NOMO-1 treated with dmso at 0.1 percent for 144 hours (cell line): ENCODE measurements around the gene FBXO5.
"Not testable (repeated sequence)": the region's sequence is repeated elsewhere in the genome, so short reads cannot be mapped to it uniquely, and the experiment has no call there.

Experiments used
- DNase-seq: peaks from one replicate; lab custom pipeline; 2025; ENCODE audit not compliant: unreplicated experiment; lab: John Stamatoyannopoulos, UW

FBXO5 gene

DNA sequence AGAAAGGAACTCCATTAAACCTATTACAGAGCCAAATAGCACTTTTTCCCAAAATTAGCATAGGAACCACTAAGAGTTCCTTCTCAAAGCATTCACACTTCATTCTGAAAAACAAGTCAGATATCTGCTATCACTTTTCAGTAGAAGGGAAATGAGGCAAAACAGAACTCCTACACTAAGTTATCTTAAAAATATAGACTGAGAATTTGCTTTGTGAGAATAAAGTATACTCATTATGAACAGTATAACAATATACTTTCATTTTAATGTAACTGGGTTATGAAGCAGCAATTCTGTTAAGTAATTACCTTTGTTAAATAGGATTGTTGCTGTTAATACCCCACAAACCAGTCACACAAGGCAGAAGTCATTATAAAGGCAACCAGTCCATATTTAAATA, 11.0 kb upstream of the FBXO5 start:
- no peak for DNase-seq

DNA sequence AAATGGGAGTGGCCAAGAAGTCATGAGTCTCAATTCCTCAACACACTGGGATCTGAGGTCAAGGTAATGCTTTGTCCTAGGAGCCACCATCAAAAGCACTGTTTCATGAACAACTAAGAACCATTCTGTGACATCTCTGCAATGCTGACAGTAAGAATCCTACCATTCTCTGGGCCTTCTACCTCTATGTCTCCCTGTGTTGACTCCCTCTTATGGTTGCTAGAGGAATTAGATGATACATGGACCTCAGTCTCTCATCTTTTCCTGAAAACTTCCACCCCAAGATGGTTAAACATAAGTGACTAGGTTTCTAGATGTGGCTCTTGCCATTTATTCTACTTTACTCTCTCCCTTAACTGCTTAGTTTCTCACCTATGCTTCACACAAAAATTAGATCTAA, 10.6 kb upstream of the FBXO5 start:
- DNase-seq, result no peak

DNA sequence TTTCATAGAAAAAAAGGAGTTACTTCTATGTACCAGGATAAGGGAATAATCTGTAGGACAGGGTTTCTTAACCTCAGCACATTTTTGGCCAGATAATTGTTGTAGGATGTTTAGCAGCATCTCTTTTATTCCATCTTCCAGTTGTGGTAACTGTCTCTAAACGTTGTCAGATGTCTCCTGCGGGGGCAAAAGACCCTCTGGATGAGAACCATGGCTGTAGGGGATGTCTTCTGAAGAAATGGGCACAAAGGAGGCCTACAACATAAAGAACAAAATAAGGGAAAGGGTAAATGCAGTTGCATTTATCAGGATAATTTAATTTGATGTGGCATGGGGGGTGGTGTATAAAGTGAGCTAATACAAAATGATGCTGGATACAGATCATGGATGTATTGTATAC, 4.1 kb upstream of the FBXO5 start:
- no peak for DNase-seq

DNA sequence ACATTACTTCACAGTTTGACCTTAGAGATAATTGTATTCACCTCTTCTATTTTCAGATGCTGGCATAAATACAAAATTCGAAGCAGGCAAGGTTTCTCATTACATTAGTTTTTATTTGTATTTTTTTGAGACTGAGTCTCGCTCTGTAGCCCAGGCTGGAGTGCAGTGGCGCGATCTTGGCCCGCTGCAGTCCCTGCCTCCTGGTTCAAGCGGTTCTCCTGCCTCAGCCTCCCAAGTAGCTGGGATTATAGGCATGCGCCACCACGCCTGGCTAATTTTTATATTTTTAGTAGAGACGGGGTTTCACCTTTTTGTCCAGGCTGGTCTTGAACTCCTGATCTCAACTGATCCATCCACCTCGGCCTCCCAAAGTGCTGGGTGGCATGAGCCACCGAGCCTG, 2.5 kb upstream of the FBXO5 start:
- DNase-seq, result not testable (repeated sequence)

DNA sequence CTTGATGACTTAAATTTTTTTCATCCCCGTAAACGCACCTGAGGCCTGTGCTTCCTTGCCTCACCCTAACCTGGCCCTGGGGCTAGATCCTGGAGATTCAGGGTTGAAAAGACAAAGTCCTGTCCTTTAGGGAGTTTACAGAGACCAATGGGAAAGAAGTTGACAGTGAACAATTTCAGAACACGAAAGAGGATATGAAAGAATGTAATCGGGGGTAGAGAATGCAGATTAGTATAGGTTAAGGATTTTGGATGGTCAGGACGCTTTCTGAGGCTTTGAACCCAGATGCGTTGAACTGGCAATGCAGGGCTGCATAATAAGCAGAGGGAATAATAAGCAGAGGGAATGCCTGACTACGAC, 1.7 kb upstream of the FBXO5 start:
- no peak for DNase-seq

GRCh38 chr6:152983637-152984512, 1.0 kb upstream of the FBXO5 start:
- DNase-seq, result peak; percentile 72

DNA sequence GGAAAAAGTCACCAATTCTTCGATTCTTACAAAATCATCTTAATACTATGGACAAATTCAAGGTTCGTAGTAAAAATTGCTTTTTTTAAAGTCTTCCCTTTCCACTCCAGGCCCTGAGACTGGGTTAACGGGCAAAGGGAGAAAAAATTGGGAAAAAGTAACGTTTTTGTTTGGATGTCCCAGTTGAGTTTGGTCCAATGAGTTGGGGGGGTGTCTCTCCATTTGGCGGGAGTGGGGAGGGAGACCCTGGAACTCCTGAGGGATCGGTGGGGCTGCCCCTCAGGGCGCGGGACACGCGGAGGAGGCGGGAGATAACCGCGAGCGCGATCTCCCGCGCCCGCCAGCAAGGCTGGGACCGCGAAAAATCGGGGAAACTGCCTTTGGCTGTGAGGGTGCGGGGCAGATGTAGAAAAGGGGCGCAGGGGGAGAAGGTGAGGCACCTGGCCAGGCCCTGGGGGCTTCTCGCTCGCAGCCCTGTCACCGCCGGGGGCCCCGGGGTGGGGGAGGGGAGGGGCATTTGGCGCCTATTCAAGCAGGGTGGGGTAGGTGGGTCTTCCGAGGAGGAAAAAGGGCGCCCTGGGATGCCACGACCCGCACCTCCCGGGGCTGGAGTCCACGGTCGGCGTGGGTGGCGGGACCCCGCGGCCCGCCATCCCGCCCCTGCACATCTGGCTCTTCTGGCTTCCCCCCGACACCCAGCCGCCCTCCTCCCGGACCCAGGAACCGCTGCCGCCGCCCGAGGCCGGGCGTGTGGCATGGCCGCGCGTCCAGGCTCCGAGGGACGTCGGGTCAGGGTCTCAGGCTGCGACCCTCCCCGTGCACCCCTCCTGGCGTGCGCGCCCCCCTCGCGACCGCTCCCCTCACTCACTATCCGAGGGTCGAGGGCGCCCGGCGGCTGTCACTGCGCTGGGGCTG, 595 bp downstream of the FBXO5 start:
- no peak for DNase-seq

DNA sequence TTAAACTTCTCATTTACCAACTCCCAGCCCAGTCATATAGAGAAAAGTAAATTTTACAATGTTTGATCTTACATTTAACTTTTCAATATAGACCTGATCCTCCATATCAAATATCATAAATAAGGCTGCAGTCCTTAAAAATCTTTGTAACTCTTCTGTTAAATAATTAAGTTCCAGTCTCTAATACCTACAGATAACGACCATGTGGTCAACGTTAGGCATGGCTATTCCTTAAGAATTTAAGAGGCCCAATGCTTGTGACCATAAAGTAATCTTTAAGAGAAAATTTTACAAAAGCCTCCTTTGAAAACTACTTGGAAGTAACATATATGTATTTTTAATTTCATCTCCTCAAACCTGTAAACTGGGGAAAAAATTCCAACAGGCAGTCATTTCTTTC, 1.6 kb downstream of the FBXO5 start:
- no peak for DNase-seq

GRCh38 chr6:152980656-152981055, 2.2 kb downstream of the FBXO5 start:
- no peak for DNase-seq

DNA sequence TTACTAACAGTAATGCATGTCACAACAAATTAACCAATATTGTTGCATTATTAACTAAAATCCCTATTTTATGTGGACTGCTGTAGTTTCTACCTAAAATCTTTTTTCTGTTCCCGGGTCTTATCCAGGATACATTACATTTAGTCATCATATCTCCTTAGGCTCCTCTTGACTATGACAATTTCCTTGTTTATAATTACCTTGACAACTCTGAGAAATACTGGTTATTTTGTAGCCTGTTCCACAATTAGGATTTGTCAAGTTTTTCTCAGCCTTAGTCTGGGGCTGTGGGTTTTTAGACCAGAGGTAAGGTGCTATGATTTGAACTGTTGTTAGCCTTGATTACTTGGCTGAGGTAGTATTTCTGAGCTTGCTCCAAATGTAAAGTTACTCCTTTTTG, 3.7 kb downstream of the FBXO5 start:
- DNase-seq, result no peak

- DNase-seq, result no peak
Measured at GRCh38 chr6:152978058-152978457, 4.8 kb downstream of the FBXO5 start.

DNA sequence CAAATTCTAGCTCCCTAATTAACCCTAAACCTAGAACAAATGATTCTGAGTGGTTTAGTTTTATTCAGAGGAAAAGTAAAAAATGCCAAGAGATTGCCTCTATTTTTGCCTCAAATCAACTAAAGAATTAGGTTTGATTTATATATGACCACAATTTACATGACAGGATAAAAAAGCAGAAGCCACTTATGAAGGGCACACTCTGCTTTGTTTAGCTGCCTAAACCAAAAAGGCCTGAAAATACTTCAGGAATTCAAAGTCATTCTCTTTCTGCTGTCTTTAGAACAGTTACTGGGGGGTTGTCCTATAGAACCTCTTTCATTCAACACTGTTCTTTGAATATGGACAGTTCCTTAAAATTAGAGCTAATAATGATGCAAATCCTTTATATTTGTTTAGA, 5.3 kb downstream of the FBXO5 start:
- no peak for DNase-seq

DNA sequence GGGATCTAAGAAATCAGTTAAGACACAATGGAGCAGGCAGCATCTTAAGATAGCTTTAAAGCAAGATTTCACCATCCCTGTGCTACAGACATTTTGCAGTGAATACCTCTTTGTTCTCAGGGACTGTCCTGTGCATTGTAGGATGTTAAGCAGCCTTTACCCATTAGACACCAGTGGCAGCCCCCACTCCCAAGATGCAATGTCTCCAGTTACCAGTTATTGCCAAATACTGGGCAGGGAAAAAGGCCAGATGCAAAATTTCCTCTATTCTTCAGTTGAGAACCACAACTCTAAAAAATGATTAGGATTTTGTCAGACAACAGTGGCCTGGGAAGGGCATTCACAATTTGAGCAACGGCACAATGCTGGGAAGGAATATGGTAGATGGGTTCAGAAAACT, 6.1 kb downstream of the FBXO5 start:
- no peak for DNase-seq

GRCh38 chr6:152975204-152975915, 7.5 kb downstream of the FBXO5 start:
- DNase-seq, result peak; percentile 51

GRCh38 chr6:152973916-152974315, 8.9 kb downstream of the FBXO5 start:
- no peak for DNase-seq

- no peak for DNase-seq
Measured at GRCh38 chr6:152969688-152970418, 13.0 kb downstream of the FBXO5 start.

- not testable (repeated sequence) for DNase-seq
Measured at GRCh38 chr6:152966168-152966894, 16.5 kb downstream of the FBXO5 start.

GRCh38 chr6:152959333-152959732, 23.5 kb downstream of the FBXO5 start:
- DNase-seq, result no peak

DNA sequence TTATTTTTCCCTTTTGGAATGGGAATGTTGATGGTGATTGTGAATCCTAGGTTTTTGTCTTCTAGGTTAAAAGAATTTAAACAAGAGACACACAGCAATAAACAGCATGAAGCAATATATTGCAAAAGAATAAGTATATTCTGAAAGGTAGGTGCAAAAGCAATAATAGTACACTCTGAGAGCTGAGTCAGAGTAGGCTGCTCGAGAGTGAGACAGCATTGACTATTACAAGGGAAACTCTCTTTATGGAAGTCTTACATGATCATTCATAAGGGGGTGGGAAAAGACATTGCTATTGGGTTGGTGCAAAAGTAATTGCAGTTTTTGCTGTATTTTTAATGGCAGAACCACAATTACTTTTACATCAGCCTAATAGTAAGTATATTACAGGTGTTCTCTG, 25.0 kb downstream of the FBXO5 start:
- no peak for DNase-seq

GRCh38 chr6:152954443-152954842, 28.4 kb downstream of the FBXO5 start:
- DNase-seq, result no peak
